WI38 (cell line): ENCODE data around the gene ZNF598.
"Not testable (repeated sequence)": the region's sequence is repeated elsewhere in the genome, so short reads cannot be mapped to it uniquely, and the experiment has no call there.

Source experiments
- H3K4me3 ChIP-seq: 2 replicates; pipeline ENCODE4 v1.5.1; 2011; ENCODE audit warnings: low read depth, mild to moderate bottlenecking, control low read depth, low read length
- CTCF ChIP-seq: IDR thresholded peaks from 2 replicates; pipeline ENCODE4 v1.5.1; 2012; ENCODE audit warnings: low read depth, mild to moderate bottlenecking, control low read depth, low read length

Gene ZNF598

GRCh38 chr16:1960665-1961630 is 48.7 kb downstream of the ZNF598 start:
- H3K4me3 ChIP-seq = peak overlapping the region; percentile 79
- TF ChIP-seq CTCF = no peak

- H3K4me3 ChIP-seq = peak within 1 kb of the TSS; percentile 79
- peak; percentile 56 for TF ChIP-seq CTCF
These were observed 50.2 kb downstream of the ZNF598 start, which contains the start of gene NDUFB10 for GRCh38 chr16:1959269-1960039. Gene NDUFB10 (plus strand): TSS chr16:1959538. CDS start chr16:1959625, 87 bp downstream.

GRCh38 chr16:1958715-1959268 is 50.8 kb downstream of the ZNF598 start:
- peak overlapping the region; percentile 79; the same call in 1 of the 2 replicates for H3K4me3 ChIP-seq
- TF ChIP-seq CTCF = no peak

- not testable (repeated sequence) for H3K4me3 ChIP-seq
These were observed 51.5 kb downstream of the ZNF598 start for GRCh38 chr16:1958143-1958491.

GRCh38 chr16:1957434-1958142 is 52.0 kb downstream of the ZNF598 start:
- not testable (repeated sequence) for H3K4me3 ChIP-seq

GRCh38 chr16:1953734-1954133 is 55.9 kb downstream of the ZNF598 start:
- no peak overlapping the region for H3K4me3 ChIP-seq
- no peak for TF ChIP-seq CTCF

GRCh38 chr16:1950559-1950958 is 59.1 kb downstream of the ZNF598 start:
- H3K4me3 ChIP-seq = no peak overlapping the region
- TF ChIP-seq CTCF = no peak
